Glutamatergic neuron (in vitro differentiated cells): ENCODE measurements around the gene IFI44L. TPM values are rescaled to one million over a fixed set of nuclear protein-coding genes. Genes with fewer than 3 reads are reported as not detected.

ENCODE experiments used
- total RNA-seq: library from RNA; stranded (reverse); fragmentation: NEBNext Ultra II Directional; extraction: Animal tissue kit (Norgen Biotek cat#: 25700); gene quantifications from one replicate; pipeline ENCODE4 v1.2.1, GENCODE V29; 2021; ENCODE audit not compliant: unreplicated experiment

Gene IFI44L
- total RNA-seq, 1 donor from 2014 or later: not detected

Other genes with a start within 250 kb of the IFI44L start
- gene PTGFR, start 129.5 kb upstream of the IFI44L start, total RNA-seq: not detected
- gene IFI44, start 29.4 kb downstream of the IFI44L start, total RNA-seq: not detected